PC-9 (cell line): ENCODE data around the gene NCOA3.

Source experiments
- CTCF ChIP-seq: fragments of 200-600 bp; sonication (generic); conservative IDR thresholded peaks from 2 replicates; pipeline ENCODE4 v1.6.1; 2017; ENCODE audit warnings: mixed run types, antibody characterized with exemption, mild to moderate bottlenecking, moderate library complexity
- EZH2 ChIP-seq: fragments of 200-600 bp; sonication (generic); IDR thresholded peaks from 2 replicates; pipeline ENCODE4 v1.8.0; 2017; ENCODE audit warnings: antibody characterized with exemption, low read depth

- TF ChIP-seq CTCF (no peak), EZH2 (no peak)
These were observed 21.4 kb upstream of the NCOA3 start for GRCh38 chr20:47480239-47480638.
